Nephron progenitor cell (in vitro differentiated cells): ENCODE measurements around the gene HDAC5.

Source experiments
- DNase-seq: peaks from one replicate; pipeline ENCODE4 v3.0.0; 2021
- H3K27ac Mint-ChIP-seq: 2 replicates; pipeline ENCODE4 v1.8.0; 2021; ENCODE audit warnings: mild to moderate bottlenecking, moderate library complexity, mixed read lengths
- H3K27me3 Mint-ChIP-seq: 2 replicates; pipeline ENCODE4 v1.8.0; 2021; ENCODE audit warnings: mild to moderate bottlenecking, low read depth, mixed read lengths; ENCODE audit not compliant: poor library complexity
- H3K36me3 Mint-ChIP-seq: 2 replicates; pipeline ENCODE4 v1.8.0; 2021; ENCODE audit warnings: low read depth, mixed read lengths
- H3K4me1 Mint-ChIP-seq: 2 replicates; pipeline ENCODE4 v1.8.0; 2021; ENCODE audit warnings: mixed read lengths
- H3K4me3 Mint-ChIP-seq: 2 replicates; pipeline ENCODE4 v1.8.0; 2021; ENCODE audit warnings: mild to moderate bottlenecking, moderate library complexity, mixed read lengths
- H3K9me3 Mint-ChIP-seq: 2 replicates; pipeline ENCODE4 v1.8.0; 2021; ENCODE audit warnings: mild to moderate bottlenecking, moderate library complexity, mixed read lengths
- CTCF ChIP-seq: fragments of 200-600 bp; sonication (generic); IDR thresholded peaks from 2 replicates; pipeline ENCODE4 v1.5.0; 2021; ENCODE audit warnings: antibody characterized with exemption

Gene HDAC5

DNA sequence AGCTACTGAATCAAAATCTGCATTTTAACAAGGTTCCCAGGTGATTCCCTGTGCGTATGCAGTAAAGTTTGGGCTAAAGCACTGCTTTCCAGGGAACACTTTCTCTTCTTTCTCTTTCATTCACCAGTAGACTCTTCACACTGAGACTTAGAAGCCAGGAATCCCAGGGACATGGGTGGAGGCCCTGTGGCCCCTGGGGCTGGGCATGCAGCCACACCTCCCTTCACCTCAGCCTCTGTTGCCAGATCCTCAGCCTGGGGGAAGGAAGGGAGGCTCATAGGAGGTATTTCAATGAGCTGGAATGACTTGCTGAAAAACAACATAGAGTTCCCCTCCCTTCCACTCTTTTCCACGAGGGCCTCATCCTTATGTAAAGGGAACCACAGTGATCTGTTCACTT is 51.7 kb downstream of the HDAC5 start:
- DNase-seq, result no peak
- peaks cover 3% of the 10 kb centered on the region for H3K27me3 Mint-ChIP-seq
- H3K27ac Mint-ChIP-seq, result peak overlapping the region; percentile 37
- no peak for TF ChIP-seq CTCF
- peaks cover 59% of the 10 kb centered on the region for H3K4me1 Mint-ChIP-seq
- peak overlapping the region; percentile 94 for H3K4me3 Mint-ChIP-seq
- H3K36me3 Mint-ChIP-seq, result peaks cover 23% of the 10 kb centered on the region
- H3K9me3 Mint-ChIP-seq, result no peaks in the 10 kb centered on the region

GRCh38 chr17:44071198-44071520 is 52.3 kb downstream of the HDAC5 start:
- no peak for DNase-seq
- H3K27ac Mint-ChIP-seq, result peak overlapping the region; percentile 99
- H3K36me3 Mint-ChIP-seq, result peaks cover 19% of the 10 kb centered on the region
- no peaks in the 10 kb centered on the region for H3K9me3 Mint-ChIP-seq
- no peak for TF ChIP-seq CTCF
- peaks cover 3% of the 10 kb centered on the region for H3K27me3 Mint-ChIP-seq
- peak overlapping the region; percentile 94 for H3K4me3 Mint-ChIP-seq
- peaks cover 57% of the 10 kb centered on the region for H3K4me1 Mint-ChIP-seq

GRCh38 chr17:44070455-44071197 is 52.8 kb downstream of the HDAC5 start, which contains the start of gene G6PC3:
TSS of gene G6PC3 (plus strand) at chr17:44070735. CDS start at chr17:44070966, 231 bp downstream.
- TF ChIP-seq CTCF, result no peak
- peak within 1 kb of the TSS; percentile 99 for H3K27ac Mint-ChIP-seq
- peaks cover 18% of the 10 kb centered on the region for H3K36me3 Mint-ChIP-seq
- peak; percentile 97 for DNase-seq
- H3K27me3 Mint-ChIP-seq, result peaks cover 3% of the 10 kb centered on the region
- H3K9me3 Mint-ChIP-seq, result no peaks in the 10 kb centered on the region
- H3K4me1 Mint-ChIP-seq, result peaks cover 56% of the 10 kb centered on the region
- peak within 1 kb of the TSS; percentile 94 for H3K4me3 Mint-ChIP-seq

DNA sequence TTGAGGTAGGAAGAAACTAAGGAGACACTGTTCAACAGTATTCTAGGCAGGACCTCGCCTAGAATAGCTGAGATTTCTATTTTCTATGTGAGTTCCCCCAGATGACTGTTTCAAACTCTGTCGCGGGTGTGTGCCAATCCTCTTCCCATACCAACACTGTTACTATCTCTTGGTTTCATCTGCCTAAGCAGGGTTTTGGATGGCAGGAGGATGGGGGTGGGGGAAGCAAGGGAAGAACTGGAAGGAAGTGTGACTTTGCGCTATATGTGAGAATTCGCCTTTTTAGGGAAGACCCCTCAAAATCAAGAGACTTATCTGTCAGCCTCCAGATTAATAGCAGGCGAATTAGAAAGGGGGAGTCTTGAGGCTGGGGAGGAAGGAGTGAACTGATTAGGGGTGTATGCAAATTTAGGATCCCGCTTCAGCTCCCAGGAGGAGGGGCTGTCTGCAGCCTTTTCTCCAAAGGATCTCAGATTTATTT is 53.4 kb downstream of the HDAC5 start:
- Mint-ChIP-seq H3K9me3 (no peaks in the 10 kb centered on the region), H3K4me1 (peaks cover 61% of the 10 kb centered on the region), H3K36me3 (peaks cover 18% of the 10 kb centered on the region), H3K27ac (peak overlapping the region; percentile 96), H3K27me3 (peaks cover 3% of the 10 kb centered on the region), H3K4me3 (peak overlapping the region; percentile 94)
- no peak for DNase-seq
- TF ChIP-seq CTCF, result no peak

DNA sequence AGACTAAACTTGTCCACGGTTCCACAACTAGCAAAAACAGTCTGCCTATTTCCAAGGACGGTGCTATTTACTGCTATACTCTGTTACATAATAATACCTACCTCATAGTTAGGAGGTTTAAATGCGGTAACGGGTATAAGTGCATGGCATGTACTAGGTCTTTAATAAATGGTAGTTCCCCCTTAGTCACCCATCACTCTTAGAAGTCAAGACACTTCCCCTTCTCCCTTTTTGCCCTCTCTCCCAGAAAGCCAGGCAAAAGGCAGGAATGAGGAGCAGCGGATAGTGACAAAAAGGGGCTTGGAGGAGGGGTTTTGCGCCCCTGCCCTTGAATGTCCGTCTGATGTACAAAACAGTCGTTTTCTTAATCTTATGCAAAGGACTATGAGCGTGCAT is 55.9 kb downstream of the HDAC5 start:
- Mint-ChIP-seq H3K36me3 (peaks cover 24% of the 10 kb centered on the region), H3K4me1 (peaks cover 63% of the 10 kb centered on the region), H3K9me3 (no peaks in the 10 kb centered on the region), H3K4me3 (no peak overlapping the region), H3K27ac (no peak overlapping the region), H3K27me3 (no peaks in the 10 kb centered on the region)
- no peak for DNase-seq
- TF ChIP-seq CTCF, result no peak
